ENCODE measurements around the gene ST7. TPM values are rescaled to one million over a fixed set of nuclear protein-coding genes. Genes with fewer than 3 reads are reported as not detected.

The ST7 gene
- total RNA-seq, 1 experiment from 2014 or later, result 12.4 TPM

GRCh38 chr7:117225536-117225935 is 272.2 kb downstream of the ST7 start:
- Mint-ChIP-seq H3K27me3 (ENCODE audit: low read depth) (no peaks in the 10 kb centered on the region), H3K36me3 (no peaks in the 10 kb centered on the region), H3K27ac (no peak overlapping the region), H3K4me1 (peaks cover 8% of the 10 kb centered on the region), H3K4me3 (no peak overlapping the region), H3K9me3 (no peaks in the 10 kb centered on the region)
- DNase-seq (ENCODE audit: low spot score) (no peak), ATAC-seq (peak; percentile 20; the same call in 1 of the 2 replicates)
- POLR2A ChIA-PET, result no interaction called here
- TF ChIP-seq ETV6 (CRISPR knock-in tag; IDR thresholded peaks at IDR 0.05) (no peak), HMGA2 (CRISPR knock-in tag; IDR thresholded peaks at IDR 0.05) (no peak), SP1 (CRISPR knock-in tag; conservative IDR thresholded peaks at IDR 0.05) (no peak), ZSCAN18 (CRISPR knock-in tag; IDR thresholded peaks at IDR 0.05) (no peak), ZNF423 (CRISPR knock-in tag; IDR thresholded peaks at IDR 0.05) (no peak), TEAD1 (CRISPR knock-in tag; IDR thresholded peaks at IDR 0.05) (no peak)
- TF ChIP-seq, protein P1, sequence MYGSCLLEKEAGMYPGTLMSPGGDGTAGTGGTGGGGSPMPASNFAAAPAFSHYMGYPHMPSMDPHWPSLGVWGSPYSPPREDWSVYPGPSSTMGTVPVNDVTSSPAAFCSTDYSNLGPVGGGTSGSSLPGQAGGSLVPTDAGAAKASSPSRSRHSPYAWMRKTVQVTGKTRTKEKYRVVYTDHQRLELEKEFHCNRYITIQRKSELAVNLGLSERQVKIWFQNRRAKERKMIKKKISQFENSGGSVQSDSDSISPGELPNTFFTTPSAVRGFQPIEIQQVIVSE (CRISPR knock-in tag; IDR thresholded peaks at IDR 0.05; ENCODE audit: borderline replicate concordance), result no peak
- CTCF ChIA-PET, result interaction anchor here (1.5 kb wide), 1 partner anchor 12 kb away, joined by 6 read pairs; no protein-coding TSS in a partner anchor

DNA sequence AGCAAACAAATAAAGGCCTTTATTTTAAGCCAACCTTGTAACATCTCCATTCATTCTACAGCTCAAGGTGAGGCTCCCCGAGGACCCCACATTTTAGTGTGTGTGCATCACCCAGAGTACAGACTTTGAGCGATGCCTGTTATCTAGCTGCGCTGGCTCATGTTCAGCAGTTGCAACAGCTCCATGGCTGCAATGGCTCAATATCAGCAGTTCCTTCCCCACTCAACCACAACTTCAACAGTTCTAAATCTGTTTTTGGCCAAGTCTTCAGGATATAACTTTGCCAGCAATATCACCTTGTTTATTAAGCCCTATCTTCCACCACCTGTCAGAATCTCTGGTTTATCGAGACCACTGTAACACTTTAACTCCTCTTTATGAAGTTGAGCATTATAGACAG is 273.8 kb downstream of the ST7 start:
- Mint-ChIP-seq H3K4me3 (no peak overlapping the region), H3K36me3 (no peaks in the 10 kb centered on the region), H3K9me3 (no peaks in the 10 kb centered on the region), H3K27ac (no peak overlapping the region), H3K27me3 (ENCODE audit: low read depth) (no peaks in the 10 kb centered on the region; the same call in 1 of the 2 replicates), H3K4me1 (peaks cover 8% of the 10 kb centered on the region)
- DNase-seq (ENCODE audit: low spot score), result no peak
- ChIA-PET POLR2A (no interaction called here), CTCF (no interaction called here)
- ATAC-seq, result no peak
- TF ChIP-seq, protein P1 (CRISPR knock-in tag; IDR thresholded peaks at IDR 0.05; ENCODE audit: borderline replicate concordance), result no peak
- TF ChIP-seq MYBL2 (CRISPR knock-in tag; IDR thresholded peaks at IDR 0.05) (no peak), USF2 (CRISPR knock-in tag; IDR thresholded peaks at IDR 0.05) (no peak), RORB (CRISPR knock-in tag; IDR thresholded peaks at IDR 0.05) (no peak), NR3C1 (CRISPR knock-in tag; conservative IDR thresholded peaks at IDR 0.05; ENCODE audit: low read depth) (no peak), MXD4 (CRISPR knock-in tag; IDR thresholded peaks at IDR 0.05; ENCODE audit: borderline replicate concordance) (no peak), NFE2L1 (CRISPR knock-in tag; IDR thresholded peaks at IDR 0.05) (no peak), ATF3 (CRISPR knock-in tag; conservative IDR thresholded peaks at IDR 0.05) (no peak), ELF4 (CRISPR knock-in tag; IDR thresholded peaks at IDR 0.05; ENCODE audit: low read depth) (no peak), TEAD1 (CRISPR knock-in tag; IDR thresholded peaks at IDR 0.05) (no peak), JUN (CRISPR knock-in tag; IDR thresholded peaks at IDR 0.05) (no peak), ZNF121 (CRISPR knock-in tag; IDR thresholded peaks at IDR 0.05) (no peak), RELA (CRISPR knock-in tag; IDR thresholded peaks at IDR 0.05; ENCODE audit: borderline replicate concordance) (no peak), FOXP1 (CRISPR knock-in tag; IDR thresholded peaks at IDR 0.05; ENCODE audit: borderline replicate concordance) (no peak)
- TF ChIP-seq, protein P2, sequence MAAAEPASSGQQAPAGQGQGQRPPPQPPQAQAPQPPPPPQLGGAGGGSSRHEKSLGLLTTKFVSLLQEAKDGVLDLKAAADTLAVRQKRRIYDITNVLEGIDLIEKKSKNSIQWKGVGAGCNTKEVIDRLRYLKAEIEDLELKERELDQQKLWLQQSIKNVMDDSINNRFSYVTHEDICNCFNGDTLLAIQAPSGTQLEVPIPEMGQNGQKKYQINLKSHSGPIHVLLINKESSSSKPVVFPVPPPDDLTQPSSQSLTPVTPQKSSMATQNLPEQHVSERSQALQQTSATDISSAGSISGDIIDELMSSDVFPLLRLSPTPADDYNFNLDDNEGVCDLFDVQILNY (CRISPR knock-in tag; IDR thresholded peaks at IDR 0.05), result no peak
- TF ChIP-seq, protein P3, sequence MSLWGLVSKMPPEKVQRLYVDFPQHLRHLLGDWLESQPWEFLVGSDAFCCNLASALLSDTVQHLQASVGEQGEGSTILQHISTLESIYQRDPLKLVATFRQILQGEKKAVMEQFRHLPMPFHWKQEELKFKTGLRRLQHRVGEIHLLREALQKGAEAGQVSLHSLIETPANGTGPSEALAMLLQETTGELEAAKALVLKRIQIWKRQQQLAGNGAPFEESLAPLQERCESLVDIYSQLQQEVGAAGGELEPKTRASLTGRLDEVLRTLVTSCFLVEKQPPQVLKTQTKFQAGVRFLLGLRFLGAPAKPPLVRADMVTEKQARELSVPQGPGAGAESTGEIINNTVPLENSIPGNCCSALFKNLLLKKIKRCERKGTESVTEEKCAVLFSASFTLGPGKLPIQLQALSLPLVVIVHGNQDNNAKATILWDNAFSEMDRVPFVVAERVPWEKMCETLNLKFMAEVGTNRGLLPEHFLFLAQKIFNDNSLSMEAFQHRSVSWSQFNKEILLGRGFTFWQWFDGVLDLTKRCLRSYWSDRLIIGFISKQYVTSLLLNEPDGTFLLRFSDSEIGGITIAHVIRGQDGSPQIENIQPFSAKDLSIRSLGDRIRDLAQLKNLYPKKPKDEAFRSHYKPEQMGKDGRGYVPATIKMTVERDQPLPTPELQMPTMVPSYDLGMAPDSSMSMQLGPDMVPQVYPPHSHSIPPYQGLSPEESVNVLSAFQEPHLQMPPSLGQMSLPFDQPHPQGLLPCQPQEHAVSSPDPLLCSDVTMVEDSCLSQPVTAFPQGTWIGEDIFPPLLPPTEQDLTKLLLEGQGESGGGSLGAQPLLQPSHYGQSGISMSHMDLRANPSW (CRISPR knock-in tag; conservative IDR thresholded peaks at IDR 0.05; ENCODE audit: low read depth), result no peak
- TF ChIP-seq, protein P4, sequence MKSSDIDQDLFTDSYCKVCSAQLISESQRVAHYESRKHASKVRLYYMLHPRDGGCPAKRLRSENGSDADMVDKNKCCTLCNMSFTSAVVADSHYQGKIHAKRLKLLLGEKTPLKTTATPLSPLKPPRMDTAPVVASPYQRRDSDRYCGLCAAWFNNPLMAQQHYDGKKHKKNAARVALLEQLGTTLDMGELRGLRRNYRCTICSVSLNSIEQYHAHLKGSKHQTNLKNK (CRISPR knock-in tag; IDR thresholded peaks at IDR 0.05), result no peak
- TF ChIP-seq, protein P5, sequence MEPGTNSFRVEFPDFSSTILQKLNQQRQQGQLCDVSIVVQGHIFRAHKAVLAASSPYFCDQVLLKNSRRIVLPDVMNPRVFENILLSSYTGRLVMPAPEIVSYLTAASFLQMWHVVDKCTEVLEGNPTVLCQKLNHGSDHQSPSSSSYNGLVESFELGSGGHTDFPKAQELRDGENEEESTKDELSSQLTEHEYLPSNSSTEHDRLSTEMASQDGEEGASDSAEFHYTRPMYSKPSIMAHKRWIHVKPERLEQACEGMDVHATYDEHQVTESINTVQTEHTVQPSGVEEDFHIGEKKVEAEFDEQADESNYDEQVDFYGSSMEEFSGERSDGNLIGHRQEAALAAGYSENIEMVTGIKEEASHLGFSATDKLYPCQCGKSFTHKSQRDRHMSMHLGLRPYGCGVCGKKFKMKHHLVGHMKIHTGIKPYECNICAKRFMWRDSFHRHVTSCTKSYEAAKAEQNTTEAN (CRISPR knock-in tag; IDR thresholded peaks at IDR 0.05), result no peak
- TF ChIP-seq, protein P6, sequence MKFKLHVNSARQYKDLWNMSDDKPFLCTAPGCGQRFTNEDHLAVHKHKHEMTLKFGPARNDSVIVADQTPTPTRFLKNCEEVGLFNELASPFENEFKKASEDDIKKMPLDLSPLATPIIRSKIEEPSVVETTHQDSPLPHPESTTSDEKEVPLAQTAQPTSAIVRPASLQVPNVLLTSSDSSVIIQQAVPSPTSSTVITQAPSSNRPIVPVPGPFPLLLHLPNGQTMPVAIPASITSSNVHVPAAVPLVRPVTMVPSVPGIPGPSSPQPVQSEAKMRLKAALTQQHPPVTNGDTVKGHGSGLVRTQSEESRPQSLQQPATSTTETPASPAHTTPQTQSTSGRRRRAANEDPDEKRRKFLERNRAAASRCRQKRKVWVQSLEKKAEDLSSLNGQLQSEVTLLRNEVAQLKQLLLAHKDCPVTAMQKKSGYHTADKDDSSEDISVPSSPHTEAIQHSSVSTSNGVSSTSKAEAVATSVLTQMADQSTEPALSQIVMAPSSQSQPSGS (CRISPR knock-in tag; IDR thresholded peaks at IDR 0.05; ENCODE audit: borderline replicate concordance, low read depth), result no peak

All from WTC11 (cell line).